Stimulated activated CD4-positive, alpha-beta T cell treated with anti-CD3 and anti-CD28 coated beads, Interleukin-4, amount 100 ng/mL, for 24 hours (primary cell): Measurements from ENCODE around the gene MYRF.

Experiments
- DNase-seq: peaks from one replicate; pipeline ENCODE4 v3.0.0-alpha.2; 2020

MYRF gene

DNA sequence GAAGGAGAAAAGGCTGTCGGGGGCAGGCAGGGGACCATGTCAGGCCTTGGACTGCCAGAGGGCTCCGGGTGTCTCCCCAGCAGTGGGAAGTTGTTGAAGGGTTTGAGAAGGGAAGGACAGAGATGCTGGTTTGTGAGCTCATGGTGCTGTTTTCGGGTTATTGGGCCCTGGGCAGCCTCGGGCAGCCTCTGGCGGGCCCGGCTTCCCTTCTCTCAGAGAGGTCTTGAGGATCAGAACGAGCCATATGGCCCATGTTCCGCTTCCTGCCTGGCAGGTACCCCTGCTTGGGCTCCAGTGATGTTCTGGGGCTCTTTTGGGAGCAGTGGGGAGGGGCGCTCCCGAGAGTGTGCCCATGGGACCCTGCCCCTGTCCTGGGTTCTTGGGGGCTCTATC, 9.8 kb downstream of the MYRF start:
- no peak for DNase-seq

- no peak for DNase-seq
Observed at GRCh38 chr11:61762798-61763197, 10.4 kb downstream of the MYRF start.

DNA sequence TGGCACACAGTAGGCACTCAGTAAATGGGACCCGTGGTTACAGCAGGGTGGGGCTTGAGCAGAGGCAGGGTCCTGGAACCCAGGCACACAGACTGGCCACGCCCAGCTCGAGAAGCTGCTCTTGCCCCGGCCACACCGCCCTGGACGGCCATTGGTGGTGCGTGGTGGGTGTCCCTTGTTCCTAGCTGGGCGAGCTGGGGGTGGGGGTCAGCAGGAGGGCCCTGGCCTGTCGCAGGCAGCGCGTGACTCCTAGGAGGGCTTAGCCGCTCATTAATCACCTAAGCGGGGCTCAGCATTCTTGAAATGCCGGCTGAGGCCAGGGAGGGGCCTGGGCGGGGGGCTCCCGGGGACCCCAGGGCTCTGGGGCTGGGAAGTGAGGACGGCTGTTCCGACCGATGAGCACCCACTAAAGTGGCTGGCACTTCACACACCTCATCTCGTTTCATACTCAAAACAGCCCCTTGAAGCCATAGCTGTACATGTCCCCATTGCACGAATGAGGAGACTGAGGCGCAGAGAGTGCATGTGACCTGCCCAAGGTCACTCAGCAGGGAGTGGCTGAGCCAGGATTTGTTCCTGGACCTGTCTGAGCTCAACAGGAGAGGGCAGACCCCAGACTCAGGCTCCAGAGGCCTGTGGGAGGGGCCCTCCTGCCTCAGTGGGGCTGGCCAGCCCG, 11.6 kb downstream of the MYRF start:
- DNase-seq: no peak

- no peak for DNase-seq
Observed at GRCh38 chr11:61764606-61765260, 12.3 kb downstream of the MYRF start.

- no peak for DNase-seq
Observed at GRCh38 chr11:61765550-61766253, 13.3 kb downstream of the MYRF start.

DNA sequence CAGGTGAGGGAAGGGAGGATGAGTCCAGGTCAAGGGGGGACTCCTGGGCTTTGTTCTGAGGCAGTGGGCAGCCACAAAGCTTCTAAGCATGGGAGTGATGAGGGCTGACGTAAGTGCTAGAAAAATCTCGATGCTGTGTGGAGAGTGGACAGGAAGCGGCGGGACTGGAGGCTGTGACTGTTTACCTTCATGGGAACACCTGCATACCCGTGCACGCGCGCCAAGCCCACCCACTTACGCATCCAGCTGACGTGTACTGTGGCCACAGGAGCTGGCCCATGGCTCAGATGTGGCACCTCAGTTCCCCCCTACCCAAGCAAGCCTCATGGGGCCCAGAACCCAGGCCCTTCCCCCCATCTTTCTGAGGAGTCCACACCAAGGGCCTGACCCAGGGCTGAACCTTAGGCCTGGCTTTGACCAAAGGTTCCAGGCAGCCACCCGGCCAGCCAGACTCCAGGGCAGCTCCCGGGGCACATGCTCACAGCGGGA, 14.0 kb downstream of the MYRF start:
- no peak for DNase-seq

- no peak for DNase-seq
Observed at GRCh38 chr11:61768376-61769076, 16.1 kb downstream of the MYRF start.

DNA sequence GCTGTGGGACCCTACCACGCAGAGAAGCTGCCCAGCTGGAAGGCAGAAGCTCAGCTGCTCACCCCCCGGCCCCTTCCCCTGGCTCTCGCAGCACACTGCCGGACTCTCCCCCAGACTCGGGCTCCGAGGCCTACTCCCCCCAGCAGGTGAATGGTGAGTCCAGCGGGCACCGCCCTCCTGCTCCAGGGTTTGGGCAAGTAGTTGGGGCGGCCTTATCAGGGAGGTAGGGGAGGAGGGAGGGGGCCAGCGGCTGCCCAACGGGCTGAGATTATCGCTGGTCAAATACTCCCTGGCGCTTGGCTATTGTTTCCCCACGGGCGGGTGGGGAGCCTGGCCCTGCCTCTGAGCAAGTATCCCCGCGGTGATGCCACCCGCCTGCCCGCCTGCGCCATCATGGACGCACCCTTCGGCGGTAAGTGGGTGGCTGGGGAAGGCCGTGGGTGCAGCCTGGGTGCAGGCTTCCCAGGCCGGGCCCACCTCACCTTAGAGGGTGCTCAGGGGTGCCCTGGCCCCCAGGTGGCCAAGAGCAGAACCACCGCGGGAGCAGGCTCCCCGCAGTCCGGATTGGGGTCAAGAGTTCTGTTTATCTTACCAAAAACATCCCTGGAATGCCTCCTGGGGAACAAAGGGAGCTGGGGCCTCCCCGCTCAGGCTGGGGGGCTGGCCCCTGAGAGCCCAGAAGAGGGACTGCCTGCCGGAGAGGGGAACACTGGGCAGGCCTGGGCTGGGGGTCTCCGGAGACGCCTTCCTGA, 16.9 kb downstream of the MYRF start:
- no peak for DNase-seq

DNA sequence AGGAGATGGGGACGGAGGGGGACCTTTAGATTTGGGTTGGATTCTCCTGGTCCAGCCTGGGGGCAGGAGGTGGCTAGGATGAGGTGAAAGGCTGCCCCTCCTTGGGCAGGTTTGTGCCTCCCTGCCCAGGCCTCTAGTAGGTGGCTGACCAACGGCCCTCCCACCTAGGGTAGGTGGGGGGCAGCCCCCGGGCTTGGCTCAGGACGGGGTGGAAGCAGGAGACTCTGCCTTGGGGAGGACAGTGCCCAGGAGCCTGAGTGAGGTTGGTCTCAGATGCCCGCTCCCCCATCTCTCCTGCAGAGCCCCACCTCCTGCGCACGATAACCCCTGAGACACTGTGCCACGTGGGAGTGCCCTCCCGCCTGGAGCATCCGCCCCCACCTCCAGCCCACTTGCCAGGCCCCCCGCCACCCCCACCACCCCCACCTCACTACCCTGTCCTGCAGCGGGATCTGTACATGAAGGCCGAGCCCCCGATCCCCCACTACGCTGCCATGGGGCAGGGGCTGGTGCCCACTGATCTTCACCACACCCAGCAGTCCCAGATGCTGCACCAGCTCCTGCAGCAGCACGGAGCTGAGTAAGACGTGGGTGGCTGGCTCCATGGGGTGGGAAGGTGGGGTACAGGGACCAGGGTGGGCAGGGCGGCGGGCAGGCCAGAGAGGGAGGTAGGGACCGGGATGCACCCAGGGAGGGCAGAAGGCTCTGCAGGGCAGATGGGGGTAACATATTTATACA, 17.7 kb downstream of the MYRF start:
- DNase-seq: no peak

GRCh38 chr11:61771195-61771894, 18.9 kb downstream of the MYRF start:
- no peak for DNase-seq

DNA sequence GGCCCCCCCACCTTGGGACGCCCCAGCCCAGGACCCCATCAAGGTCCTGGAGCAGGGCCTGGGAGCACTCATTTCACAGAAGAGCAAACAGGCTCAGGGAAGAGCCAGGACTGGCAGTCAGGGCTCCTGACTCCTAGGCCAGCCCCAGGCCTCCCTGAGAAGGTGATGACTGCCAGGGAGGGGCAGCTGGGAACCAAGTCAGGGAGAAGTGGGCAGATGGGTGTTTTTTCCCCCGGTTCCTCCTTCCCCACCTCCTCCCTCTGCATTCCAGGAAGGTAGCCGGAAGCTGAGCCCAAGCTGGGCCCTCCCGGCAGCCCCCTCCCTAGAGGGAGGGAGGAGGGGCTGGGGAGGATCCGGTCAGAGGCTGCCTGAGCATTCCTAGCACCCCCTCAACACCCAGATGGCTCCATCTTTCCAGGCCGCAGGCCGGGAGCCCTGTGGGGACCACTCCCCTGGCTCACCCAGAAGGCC, 19.6 kb downstream of the MYRF start:
- no peak for DNase-seq

DNA sequence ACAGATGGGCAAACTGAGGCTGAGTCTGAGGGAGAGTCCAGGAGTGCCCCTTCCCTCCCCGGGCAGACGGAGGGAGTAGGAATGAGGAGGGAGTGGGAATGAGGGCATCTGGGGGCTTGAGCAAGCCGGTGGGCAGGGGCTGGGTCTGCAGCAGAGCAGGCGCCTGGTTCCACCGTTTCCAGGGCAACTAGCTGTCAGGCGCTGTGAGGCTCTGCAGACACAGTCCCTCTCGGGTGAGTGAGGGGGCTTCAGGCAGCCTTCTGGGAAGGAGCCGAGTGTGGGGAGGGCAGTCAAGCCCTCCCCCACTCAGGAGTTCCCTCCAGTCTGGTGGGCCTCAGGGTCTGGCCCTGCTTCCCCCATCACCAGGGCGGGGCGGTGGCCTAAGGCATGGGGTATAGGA, 20.9 kb downstream of the MYRF start:
- DNase-seq: no peak

DNA sequence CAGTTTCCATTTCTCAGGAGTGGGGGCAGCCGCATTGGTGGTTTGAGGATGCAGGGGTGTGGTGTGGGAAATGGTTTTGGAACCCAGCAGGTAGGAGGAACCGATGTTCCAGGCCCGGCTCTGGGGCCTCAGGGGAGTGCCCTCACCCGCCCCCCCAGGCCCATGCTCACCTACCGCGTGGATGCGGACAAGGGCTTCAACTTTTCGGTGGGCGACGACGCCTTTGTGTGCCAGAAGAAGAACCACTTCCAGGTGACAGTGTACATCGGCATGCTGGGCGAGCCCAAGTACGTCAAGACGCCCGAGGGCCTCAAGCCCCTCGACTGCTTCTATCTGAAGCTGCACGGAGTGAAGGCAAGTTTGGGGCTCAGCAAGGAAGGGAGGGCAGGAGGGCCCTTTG, 21.4 kb downstream of the MYRF start:
- no peak for DNase-seq

- DNase-seq: no peak
Observed at GRCh38 chr11:61774411-61774810, 22.0 kb downstream of the MYRF start.

- no peak for DNase-seq
Observed at GRCh38 chr11:61775106-61775505, 22.7 kb downstream of the MYRF start.

- no peak for DNase-seq
Observed at GRCh38 chr11:61775606-61776554, 23.4 kb downstream of the MYRF start.

- DNase-seq: peak; percentile 65
Observed at GRCh38 chr11:61776561-61777075, 24.2 kb downstream of the MYRF start.

GRCh38 chr11:61777234-61778090, 25.0 kb downstream of the MYRF start:
- DNase-seq: peak; percentile 58
